SU-DHL-6 (cell line): Measurements from ENCODE around the gene SFMBT2.

Source experiments
- H2AFZ ChIP-seq: fragments of 200-600 bp; sonication (generic); 2 replicates; pipeline ENCODE4 v1.6.1; 2014; ENCODE audit warnings: low read depth, mild to moderate bottlenecking, moderate library complexity, mixed read lengths, antibody characterized with exemption, low read length; ENCODE audit not compliant: severe bottlenecking
- H3F3A ChIP-seq: fragments of 200-600 bp; shearing (Covaris generic); 2 replicates; pipeline ENCODE4 v1.6.0; 2016; ENCODE audit warnings: antibody characterized with exemption, mild to moderate bottlenecking; ENCODE audit not compliant: insufficient read depth
- H3K27ac ChIP-seq: fragments of 200-600 bp; sonication (generic); 2 replicates; pipeline ENCODE4 v1.5.1; 2016; ENCODE audit warnings: low read depth, mild to moderate bottlenecking, low read length, moderate library complexity, mixed read lengths
- H3K27me3 ChIP-seq: fragments of 200-600 bp; sonication (generic), shearing (Covaris generic); 2 replicates; pipeline ENCODE4 v1.6.0; 2014; ENCODE audit warnings: mild to moderate bottlenecking, low read length
- H3K36me3 ChIP-seq: fragments of 200-600 bp; sonication (generic); 2 replicates; pipeline ENCODE4 v1.6.1; 2014; ENCODE audit warnings: mild to moderate bottlenecking, low read length, mixed read lengths
- H3K4me2 ChIP-seq: fragments of 300-600, 200-600 bp; shearing (Covaris generic), sonication (generic); 2 replicates; pipeline ENCODE4 v1.6.0; 2014; ENCODE audit warnings: low read length, low read depth, mild to moderate bottlenecking; ENCODE audit not compliant: poor library complexity, severe bottlenecking
- H3K4me3 ChIP-seq: fragments of 200-600 bp; sonication (generic); 2 replicates; pipeline ENCODE4 v1.5.1; 2014; ENCODE audit warnings: antibody characterized with exemption, low read length, mild to moderate bottlenecking, mixed read lengths; ENCODE audit not compliant: insufficient read depth, poor library complexity, severe bottlenecking
- H3K79me2 ChIP-seq: fragments of 200-600 bp; sonication (generic); 2 replicates; pipeline ENCODE4 v1.6.1; 2014; ENCODE audit warnings: mild to moderate bottlenecking, low read length, moderate library complexity; ENCODE audit not compliant: insufficient read depth
- H3K9ac ChIP-seq: fragments of 200-600 bp; sonication (generic); 2 replicates; pipeline ENCODE4 v1.7.0; 2014; ENCODE audit warnings: mild to moderate bottlenecking, low read length
- H3K9me2 ChIP-seq: fragments of 200-600 bp; sonication (generic); replicated peaks from 2 replicates; pipeline ENCODE4 v1.6.1; 2014; ENCODE audit warnings: low read length; ENCODE audit not compliant: insufficient read depth
- H3K9me3 ChIP-seq: fragments of 200-600 bp; sonication (generic); 2 replicates; pipeline ENCODE4 v1.6.1; 2014; ENCODE audit warnings: low read length, mixed read lengths; ENCODE audit not compliant: insufficient read depth
- H4K20me1 ChIP-seq: fragments of 200-600 bp; sonication (generic); 2 replicates; pipeline ENCODE4 v1.6.1; 2014; ENCODE audit warnings: low read depth, mild to moderate bottlenecking, antibody characterized with exemption, low read length, moderate library complexity, mixed read lengths
- CTCF ChIP-seq: fragments of 200-600 bp; sonication (generic); IDR thresholded peaks from one replicate; pipeline ENCODE4 v1.5.1; 2017; ENCODE audit warnings: antibody characterized with exemption, mild to moderate bottlenecking, low read length, moderate library complexity; ENCODE audit not compliant: insufficient read depth, poor library complexity, severe bottlenecking
- EZH2phosphoT487 ChIP-seq: fragments of 200-600 bp; sonication (generic), shearing (Covaris generic); conservative IDR thresholded peaks from 2 replicates; pipeline ENCODE4 v1.6.1; 2018; ENCODE audit warnings: mild to moderate bottlenecking, antibody characterized with exemption, low read length, moderate library complexity, mixed read lengths

The SFMBT2 gene

GRCh38 chr10:7181420-7181819 lies 229.4 kb downstream of the SFMBT2 start:
- Histone ChIP-seq H3F3A (no peaks in the 10 kb centered on the region), H3K36me3 (no peaks in the 10 kb centered on the region), H3K27ac (no peak overlapping the region)

GRCh38 chr10:7179536-7179935 lies 231.3 kb downstream of the SFMBT2 start:
- TF ChIP-seq CTCF (no peak), EZH2phosphoT487 (no peak)
- Histone ChIP-seq H3K4me3 (no peak overlapping the region), H3K9ac (no peak overlapping the region), H3K27ac (no peak overlapping the region), H3K4me2 (no peak overlapping the region), H2AFZ (no peak overlapping the region), H3K9me2 (no peaks in the 10 kb centered on the region), H4K20me1 (no peaks in the 10 kb centered on the region), H3F3A (no peaks in the 10 kb centered on the region), H3K36me3 (peaks cover 3% of the 10 kb centered on the region; the same call in 1 of the 2 replicates), H3K79me2 (no peaks in the 10 kb centered on the region), H3K27me3 (no peaks in the 10 kb centered on the region), H3K9me3 (no peaks in the 10 kb centered on the region)

More at GRCh38 chr10:7181420-7181819, 229.4 kb downstream of the SFMBT2 start:
- no peaks in the 10 kb centered on the region for H3K27me3 ChIP-seq
- H4K20me1 ChIP-seq, result no peaks in the 10 kb centered on the region
- H3K4me3 ChIP-seq, result no peak overlapping the region
- TF ChIP-seq EZH2phosphoT487, result no peak
- no peak for TF ChIP-seq CTCF
- no peak overlapping the region for H3K4me2 ChIP-seq
- H2AFZ ChIP-seq, result no peak overlapping the region
- no peaks in the 10 kb centered on the region for H3K9me3 ChIP-seq
- H3K9ac ChIP-seq, result no peak overlapping the region
- no peaks in the 10 kb centered on the region for H3K79me2 ChIP-seq
- H3K9me2 ChIP-seq, result no peaks in the 10 kb centered on the region

- no peak overlapping the region for H3K4me2 ChIP-seq
- TF ChIP-seq CTCF (no peak), EZH2phosphoT487 (no peak)
- no peaks in the 10 kb centered on the region for H3K9me2 ChIP-seq
These were observed 236.9 kb downstream of the SFMBT2 start for GRCh38 chr10:7173948-7174347.

More at GRCh38 chr10:7173948-7174347, 236.9 kb downstream of the SFMBT2 start:
- Histone ChIP-seq H4K20me1 (no peaks in the 10 kb centered on the region), H3K9me3 (no peaks in the 10 kb centered on the region), H3K79me2 (no peaks in the 10 kb centered on the region), H2AFZ (no peak overlapping the region), H3K27ac (no peak overlapping the region), H3K4me3 (no peak overlapping the region), H3F3A (no peaks in the 10 kb centered on the region), H3K27me3 (no peaks in the 10 kb centered on the region), H3K9ac (no peak overlapping the region), H3K36me3 (peaks cover 3% of the 10 kb centered on the region; the same call in 1 of the 2 replicates)
